Measurements from ENCODE around the gene CCDC106.

GRCh38 chr19:55656552-55656951 is 8.5 kb downstream of the CCDC106 start:
- TF ChIP-seq NFRKB (IDR thresholded peaks at IDR 0.05) (no peak), HDGF (IDR thresholded peaks at IDR 0.05; ENCODE audit: borderline replicate concordance) (no peak), ARNT (IDR thresholded peaks at IDR 0.05) (no peak), ELF4 (IDR thresholded peaks at IDR 0.05) (no peak), TARDBP (IDR thresholded peaks at IDR 0.05) (no peak)

Measured in HEK293T (cell line).